RWPE2 (cell line): ENCODE results near the gene HOXD11.

Source experiments
- ATAC-seq: fragments of 200-7000 bp; cut with Tn5 transposase; 3 replicates; pipeline ENCODE4 v1.9.1; 2021; ENCODE audit warnings: low read depth
- DNase-seq: peaks from one replicate; pipeline ENCODE4 v3.0.0-alpha.2; 2020; ENCODE audit warnings: low spot score
- H3K27ac ChIP-seq: fragments of 450-650 bp; 2 replicates; pipeline ENCODE4 v1.5.1; 2017; ENCODE audit warnings: mild to moderate bottlenecking; ENCODE audit not compliant: poor library complexity, severe bottlenecking
- H3K27me3 ChIP-seq: fragments of 250-450 bp; sonication (Bioruptor Pico); 2 replicates; pipeline ENCODE4 v1.5.1; 2021; ENCODE audit warnings: mild to moderate bottlenecking, moderate library complexity; ENCODE audit not compliant: insufficient read depth, poor library complexity, severe bottlenecking
- H3K36me3 ChIP-seq: fragments of 250-450 bp; sonication (Bioruptor Pico); 2 replicates; pipeline ENCODE4 v1.5.1; 2020; ENCODE audit warnings: low read depth, mild to moderate bottlenecking, moderate library complexity
- H3K4me1 ChIP-seq: fragments of 250-450 bp; sonication (Bioruptor Pico); 2 replicates; pipeline ENCODE4 v1.5.1; 2021; ENCODE audit warnings: mild to moderate bottlenecking, moderate library complexity; ENCODE audit not compliant: insufficient read depth, poor library complexity, severe bottlenecking
- H3K4me3 ChIP-seq: fragments of 250-450 bp; sonication (Bioruptor Pico); 2 replicates; pipeline ENCODE4 v1.5.1; 2021; ENCODE audit warnings: mild to moderate bottlenecking, moderate library complexity; ENCODE audit not compliant: severe bottlenecking
- H3K9me3 ChIP-seq: fragments of 250-450 bp; sonication (Bioruptor Pico); 2 replicates; pipeline ENCODE4 v1.5.1; 2021; ENCODE audit warnings: mild to moderate bottlenecking, moderate library complexity; ENCODE audit not compliant: severe bottlenecking
- TF ChIP-seq, protein P1 (sequence below): fragments of 450-650 bp; IDR thresholded peaks from one replicate; pipeline ENCODE4 v1.5.1; 2017; ENCODE audit warnings: mild to moderate bottlenecking, moderate library complexity; ENCODE audit not compliant: poor library complexity, severe bottlenecking

HOXD11 gene

DNA sequence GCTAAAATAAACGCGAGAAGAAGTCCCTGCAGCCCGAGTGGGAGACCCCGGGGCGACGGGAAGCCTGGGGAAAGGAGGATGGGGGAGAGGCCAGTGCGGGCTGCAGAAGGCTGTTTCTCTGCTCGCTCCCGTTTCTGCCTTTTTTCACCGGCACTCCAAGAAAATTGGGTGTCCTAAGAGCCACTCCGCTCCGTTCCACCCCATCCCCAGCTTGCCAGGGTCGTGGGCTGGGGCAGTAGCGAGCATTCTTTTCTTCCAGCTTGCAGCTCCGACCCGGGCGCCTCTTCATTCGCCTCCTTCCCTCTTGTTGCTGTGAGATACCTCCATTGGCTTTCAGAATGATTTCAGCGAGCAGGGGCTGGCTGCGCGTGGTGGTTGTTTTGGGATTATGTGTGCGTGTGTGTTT is 51.1 kb downstream of the HOXD11 start:
- H3K9me3 ChIP-seq: no peaks in the 10 kb centered on the region
- no peak for ATAC-seq
- no peaks in the 10 kb centered on the region for H3K4me1 ChIP-seq
- no peak overlapping the region for H3K4me3 ChIP-seq
- no peaks in the 10 kb centered on the region for H3K36me3 ChIP-seq
- H3K27ac ChIP-seq: no peak overlapping the region
- H3K27me3 ChIP-seq: peaks cover 49% of the 10 kb centered on the region
- DNase-seq: no peak
- TF ChIP-seq, protein P1, sequence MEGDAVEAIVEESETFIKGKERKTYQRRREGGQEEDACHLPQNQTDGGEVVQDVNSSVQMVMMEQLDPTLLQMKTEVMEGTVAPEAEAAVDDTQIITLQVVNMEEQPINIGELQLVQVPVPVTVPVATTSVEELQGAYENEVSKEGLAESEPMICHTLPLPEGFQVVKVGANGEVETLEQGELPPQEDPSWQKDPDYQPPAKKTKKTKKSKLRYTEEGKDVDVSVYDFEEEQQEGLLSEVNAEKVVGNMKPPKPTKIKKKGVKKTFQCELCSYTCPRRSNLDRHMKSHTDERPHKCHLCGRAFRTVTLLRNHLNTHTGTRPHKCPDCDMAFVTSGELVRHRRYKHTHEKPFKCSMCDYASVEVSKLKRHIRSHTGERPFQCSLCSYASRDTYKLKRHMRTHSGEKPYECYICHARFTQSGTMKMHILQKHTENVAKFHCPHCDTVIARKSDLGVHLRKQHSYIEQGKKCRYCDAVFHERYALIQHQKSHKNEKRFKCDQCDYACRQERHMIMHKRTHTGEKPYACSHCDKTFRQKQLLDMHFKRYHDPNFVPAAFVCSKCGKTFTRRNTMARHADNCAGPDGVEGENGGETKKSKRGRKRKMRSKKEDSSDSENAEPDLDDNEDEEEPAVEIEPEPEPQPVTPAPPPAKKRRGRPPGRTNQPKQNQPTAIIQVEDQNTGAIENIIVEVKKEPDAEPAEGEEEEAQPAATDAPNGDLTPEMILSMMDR: no peak

DNA sequence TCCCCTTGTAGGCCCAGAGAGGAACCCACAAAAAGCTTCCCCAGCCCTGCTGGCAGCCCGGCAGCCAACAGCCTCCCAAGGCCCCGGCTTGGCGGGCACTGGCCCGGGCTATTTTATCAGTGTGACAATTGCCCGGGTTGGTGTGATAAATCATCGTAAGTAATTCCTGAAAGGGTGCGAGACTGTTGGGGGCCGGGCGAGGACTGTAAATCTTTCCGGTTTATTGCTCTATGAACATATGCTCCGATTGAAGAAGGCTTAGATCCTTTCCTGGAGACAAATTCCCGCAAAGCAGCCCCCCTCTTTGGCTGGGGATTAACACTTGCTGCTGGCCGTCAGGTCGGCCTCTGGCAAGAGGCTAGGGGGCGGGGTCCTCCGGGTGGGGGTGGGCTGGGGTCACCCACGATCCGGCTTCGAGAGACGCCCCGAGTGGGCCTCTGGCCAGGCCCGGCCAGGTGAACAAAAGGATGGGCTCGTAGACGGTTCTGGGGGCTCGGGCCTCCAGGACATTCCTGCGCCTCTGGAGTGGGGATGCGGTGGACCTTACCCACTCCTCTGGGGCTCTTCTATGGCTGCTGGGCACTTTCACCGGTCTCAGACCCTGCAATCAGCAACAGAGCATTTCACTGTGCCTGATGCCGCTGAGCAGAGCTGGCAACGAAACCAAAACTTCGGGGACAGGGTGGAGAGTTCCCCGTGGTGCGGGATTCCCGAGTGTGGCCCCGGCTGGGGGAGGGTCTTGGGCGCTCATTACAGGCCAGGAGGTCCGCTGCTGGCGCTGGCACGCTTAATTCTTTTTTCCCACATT is 52.0 kb downstream of the HOXD11 start:
- TF ChIP-seq, protein P1: no peak
- ATAC-seq: no peak
- DNase-seq: no peak
- Histone ChIP-seq H3K27me3 (peaks cover 57% of the 10 kb centered on the region), H3K4me3 (no peak overlapping the region), H3K36me3 (no peaks in the 10 kb centered on the region), H3K4me1 (no peaks in the 10 kb centered on the region), H3K9me3 (no peaks in the 10 kb centered on the region), H3K27ac (no peak overlapping the region)
